Cerebellar nuclear complex (tissue), 1 donor: ENCODE measurements around the gene NFIB.

ENCODE experiments used
- DNase-seq, 2 experiments: peaks; one replicate each; lab custom pipeline; 2025; lab: John Stamatoyannopoulos, UW

Gene NFIB

GRCh38 chr9:14153310-14153720 is 160.6 kb downstream of the NFIB start:
- no peak for DNase-seq

- DNase-seq, result no peak
Observed at GRCh38 chr9:14151451-14151850, 162.5 kb downstream of the NFIB start.

- DNase-seq, result no peak
Observed at GRCh38 chr9:14148501-14149103, 165.3 kb downstream of the NFIB start.

- no peak for DNase-seq
Observed at GRCh38 chr9:14147738-14148137, 166.2 kb downstream of the NFIB start.

GRCh38 chr9:14146201-14146874 is 167.6 kb downstream of the NFIB start:
- no peak for DNase-seq

- DNase-seq, result no peak
Observed at GRCh38 chr9:14144215-14144614, 169.7 kb downstream of the NFIB start.

GRCh38 chr9:14141699-14142098 is 172.2 kb downstream of the NFIB start:
- no peak for DNase-seq

- DNase-seq, result no peak
Observed at GRCh38 chr9:14140096-14140697, 173.7 kb downstream of the NFIB start.

- DNase-seq, result no peak
Observed at GRCh38 chr9:14139287-14139686, 174.7 kb downstream of the NFIB start.

GRCh38 chr9:14136646-14137370 is 177.1 kb downstream of the NFIB start:
- DNase-seq, result no peak

- no peak for DNase-seq
Observed at GRCh38 chr9:14136047-14136635, 177.8 kb downstream of the NFIB start.

GRCh38 chr9:14135421-14135820 is 178.5 kb downstream of the NFIB start:
- DNase-seq, result no peak

- no peak for DNase-seq
Observed at GRCh38 chr9:14133394-14133793, 180.5 kb downstream of the NFIB start.

- no peak for DNase-seq
Observed at GRCh38 chr9:14132775-14133174, 181.2 kb downstream of the NFIB start.

GRCh38 chr9:14131356-14132088 is 182.4 kb downstream of the NFIB start:
- DNase-seq, result no peak

GRCh38 chr9:14127656-14128055 is 186.3 kb downstream of the NFIB start:
- no peak for DNase-seq

GRCh38 chr9:14119694-14120514 is 194.0 kb downstream of the NFIB start:
- DNase-seq, result no peak

- DNase-seq, result no peak
Observed at GRCh38 chr9:14112226-14112625, 201.7 kb downstream of the NFIB start.

- DNase-seq, result no peak
Observed at GRCh38 chr9:14111696-14112095, 202.2 kb downstream of the NFIB start.

GRCh38 chr9:14107977-14108376 is 206.0 kb downstream of the NFIB start:
- no peak for DNase-seq

GRCh38 chr9:14107495-14107894 is 206.4 kb downstream of the NFIB start:
- DNase-seq, result no peak
